Cerebellar cortex (tissue), 1 donor: ENCODE data around the gene TMBIM1.

Source experiments
- DNase-seq: peaks from one replicate; pipeline ENCODE4 v3.0.0-alpha.2; 2015; ENCODE audit warnings: low spot score

TMBIM1 gene

GRCh38 chr2:218292048-218293014 lies at the start of gene TMBIM1:
Gene TMBIM1, minus strand, starts transcription at chr2:218292503. Its CDS starts 10,362 bp downstream, at chr2:218282141.
- DNase-seq, result no peak

GRCh38 chr2:218341381-218341780 lies 49.1 kb upstream of the TMBIM1 start:
- no peak for DNase-seq

GRCh38 chr2:218340656-218341055 lies 48.4 kb upstream of the TMBIM1 start:
- DNase-seq, result no peak

GRCh38 chr2:218334531-218334930 lies 42.2 kb upstream of the TMBIM1 start:
- DNase-seq, result no peak

GRCh38 chr2:218332920-218333645 lies 40.8 kb upstream of the TMBIM1 start:
- no peak for DNase-seq

GRCh38 chr2:218332288-218332687 lies 40.0 kb upstream of the TMBIM1 start:
- DNase-seq, result no peak

GRCh38 chr2:218331745-218332144 lies 39.4 kb upstream of the TMBIM1 start:
- no peak for DNase-seq

GRCh38 chr2:218329826-218330593 lies 37.7 kb upstream of the TMBIM1 start:
- DNase-seq, result no peak

GRCh38 chr2:218329027-218329825 lies 36.9 kb upstream of the TMBIM1 start:
- peak; percentile 28 for DNase-seq

GRCh38 chr2:218328294-218328693 lies 36.0 kb upstream of the TMBIM1 start:
- DNase-seq, result no peak

- no peak for DNase-seq
Observed at GRCh38 chr2:218327451-218328210, 35.3 kb upstream of the TMBIM1 start.

- no peak for DNase-seq
Observed at GRCh38 chr2:218326315-218326714, 34.0 kb upstream of the TMBIM1 start.

GRCh38 chr2:218325566-218326160 lies 33.4 kb upstream of the TMBIM1 start:
- DNase-seq, result no peak

GRCh38 chr2:218323526-218324472 lies 31.5 kb upstream of the TMBIM1 start:
- DNase-seq, result peak; percentile 64

- DNase-seq, result peak; percentile 79
Observed at GRCh38 chr2:218322768-218323525, 30.6 kb upstream of the TMBIM1 start.

GRCh38 chr2:218320704-218321336 lies 28.5 kb upstream of the TMBIM1 start:
- no peak for DNase-seq

- no peak for DNase-seq
Observed at GRCh38 chr2:218319813-218320365, 27.6 kb upstream of the TMBIM1 start.
